Activated naive CD4-positive, alpha-beta T cell treated with anti-CD3 and anti-CD28 coated beads for 36 hours (primary cell): ENCODE measurements around the gene EPB41L2. TPM values are rescaled to one million over a fixed set of nuclear protein-coding genes. Genes with fewer than 3 reads are reported as not detected.
"Not testable (repeated sequence)": the region's sequence is repeated elsewhere in the genome, so short reads cannot be mapped to it uniquely, and the experiment has no call there.

Experiments used
- CTCF ChIA-PET: fragments of 350-600 bp; sonication (Branson Sonifier 250); formaldehyde crosslinking; loops from one replicate; lab custom pipeline; 2021; ENCODE audit warnings: antibody characterized with exemption; lab: Charles Lee
- DNase-seq: peaks from one replicate; pipeline ENCODE4 v3.0.0-alpha.2; 2020
- H3K27ac Mint-ChIP-seq: one replicate; pipeline ENCODE4 v1.8.0; 2021; ENCODE audit warnings: mild to moderate bottlenecking, mixed read lengths
- H3K27me3 Mint-ChIP-seq: one replicate; pipeline ENCODE4 v1.8.0; 2021; ENCODE audit warnings: low read depth, mixed read lengths
- H3K36me3 Mint-ChIP-seq: one replicate; pipeline ENCODE4 v1.8.0; 2021; ENCODE audit warnings: low read depth, mixed read lengths
- H3K4me1 Mint-ChIP-seq: one replicate; pipeline ENCODE4 v1.8.0; 2021; ENCODE audit warnings: low read depth, mixed read lengths
- H3K4me3 Mint-ChIP-seq: one replicate; pipeline ENCODE4 v1.8.0; 2021; ENCODE audit warnings: mild to moderate bottlenecking, moderate library complexity, mixed read lengths
- H3K9me3 Mint-ChIP-seq: one replicate; pipeline ENCODE4 v1.8.0; 2021; ENCODE audit warnings: mixed read lengths
- intact Hi-C: fragments of 100-400 bp; cut with micrococcal nuclease; formaldehyde crosslinking; loops from one replicate; pipeline ENCODE4 v1.15.1; 2023
- total RNA-seq, 2 experiments: library from RNA; stranded (reverse); gene quantifications; one replicate each; pipeline ENCODE4 v1.2.3, GENCODE V29; 2021

EPB41L2 gene
- total RNA-seq, 2 experiments from 2014 or later = 33.5 to 37.7 TPM

DNA sequence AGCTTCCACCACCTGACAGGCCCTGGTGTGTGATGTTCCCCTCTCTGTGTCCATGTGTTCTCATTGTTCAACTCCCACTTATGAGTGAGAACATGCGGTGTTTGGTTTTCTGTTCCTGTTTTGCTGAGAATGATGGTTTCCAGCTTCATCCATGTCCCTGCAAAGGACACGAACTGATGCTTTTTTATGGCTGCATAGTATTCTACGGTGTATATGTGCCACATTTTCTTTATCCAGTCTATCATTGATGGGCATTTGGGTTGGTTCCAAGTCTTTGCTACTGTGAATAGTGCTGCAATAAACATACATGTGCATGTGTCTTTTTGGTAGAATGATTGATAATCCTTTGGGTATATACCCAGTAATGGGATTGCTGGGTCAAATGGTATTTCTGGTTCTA lies 120.3 kb downstream of the EPB41L2 start:
- H3K9me3 Mint-ChIP-seq, H3K36me3 Mint-ChIP-seq, H3K4me1 Mint-ChIP-seq, H3K27me3 Mint-ChIP-seq, intact Hi-C loops, DNase-seq, H3K4me3 Mint-ChIP-seq, CTCF ChIA-PET, H3K27ac Mint-ChIP-seq: not testable (repeated sequence)

DNA sequence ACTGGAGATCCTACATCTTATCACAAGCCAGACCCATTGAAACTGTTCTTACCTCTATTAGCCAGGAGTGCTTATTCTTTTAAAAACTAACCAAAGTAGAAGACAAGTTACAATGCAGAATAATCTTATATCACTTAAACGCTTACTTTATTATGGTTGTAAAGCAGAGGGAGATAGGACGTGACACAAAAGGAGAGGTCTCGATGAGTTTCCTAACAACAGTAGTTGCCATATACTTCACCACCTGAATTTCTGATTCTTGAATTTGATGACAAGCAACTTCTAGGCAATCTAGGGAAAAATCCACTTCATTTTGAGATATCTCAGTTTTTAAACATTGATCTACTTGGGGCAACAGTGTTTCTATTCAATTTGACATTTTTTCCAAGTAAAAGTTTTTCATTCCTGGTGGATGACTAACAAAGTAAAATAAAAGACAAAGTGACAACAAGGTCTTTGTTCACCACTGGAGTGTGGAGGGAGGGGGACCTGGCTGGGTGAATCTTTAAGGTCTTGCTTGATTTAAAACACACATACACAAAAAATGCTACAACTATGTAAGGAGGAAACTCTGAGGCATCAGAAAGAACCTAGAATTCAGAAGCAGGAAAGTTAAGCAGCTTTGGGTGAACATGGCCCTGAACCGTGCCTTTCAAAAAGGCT lies 125.0 kb downstream of the EPB41L2 start:
- no peak overlapping the region for H3K4me3 Mint-ChIP-seq
- no peaks in the 10 kb centered on the region for H3K27me3 Mint-ChIP-seq
- H3K36me3 Mint-ChIP-seq = no peaks in the 10 kb centered on the region
- intact Hi-C loops = no loop called here
- no peak for DNase-seq
- no peaks in the 10 kb centered on the region for H3K9me3 Mint-ChIP-seq
- H3K27ac Mint-ChIP-seq = no peak overlapping the region
- CTCF ChIA-PET = no interaction called here
- no peaks in the 10 kb centered on the region for H3K4me1 Mint-ChIP-seq

DNA sequence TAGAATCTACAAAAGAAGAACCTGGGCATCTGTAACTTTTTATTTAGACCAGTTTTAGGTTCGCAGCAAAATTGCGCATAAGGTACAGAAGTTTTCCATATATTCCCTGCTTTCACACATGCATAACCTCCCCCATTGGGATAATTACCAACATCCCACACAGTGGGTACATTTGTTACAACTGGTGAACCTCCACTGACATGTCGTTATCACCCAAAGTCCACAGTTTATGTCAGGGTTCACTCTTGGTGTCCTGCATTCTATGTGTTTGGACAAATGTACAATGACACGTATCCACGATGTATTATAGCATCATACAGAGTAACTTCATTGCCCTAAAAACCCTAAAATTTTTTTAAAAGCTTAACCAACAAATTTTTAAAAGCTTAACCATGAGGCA lies 126.1 kb downstream of the EPB41L2 start:
- H3K27me3 Mint-ChIP-seq = no peaks in the 10 kb centered on the region
- H3K36me3 Mint-ChIP-seq = no peaks in the 10 kb centered on the region
- no peak for DNase-seq
- CTCF ChIA-PET = no interaction called here
- intact Hi-C loops = no loop called here
- H3K27ac Mint-ChIP-seq = no peak overlapping the region
- H3K4me3 Mint-ChIP-seq = no peak overlapping the region
- H3K9me3 Mint-ChIP-seq = no peaks in the 10 kb centered on the region
- no peaks in the 10 kb centered on the region for H3K4me1 Mint-ChIP-seq

DNA sequence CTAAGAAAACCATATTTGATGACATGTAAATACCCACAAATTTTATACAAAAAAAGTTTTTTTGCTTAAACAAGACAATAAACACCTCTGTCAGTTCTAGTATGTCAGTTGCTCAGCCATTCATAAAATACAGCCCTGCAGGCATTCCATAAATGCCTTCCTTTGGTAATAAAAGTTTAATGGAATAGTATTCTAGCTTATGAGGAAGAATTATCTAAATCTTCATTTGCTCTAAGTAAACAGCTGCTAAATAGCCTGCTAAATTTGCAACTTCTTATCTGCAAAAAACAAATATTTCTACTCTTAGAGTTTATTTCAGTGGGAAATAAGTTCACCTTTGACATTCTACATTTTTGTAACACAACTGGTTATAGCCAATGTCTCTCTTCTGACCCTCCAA lies 127.1 kb downstream of the EPB41L2 start:
- no peaks in the 10 kb centered on the region for H3K4me1 Mint-ChIP-seq
- CTCF ChIA-PET = no interaction called here
- H3K9me3 Mint-ChIP-seq = no peaks in the 10 kb centered on the region
- no peaks in the 10 kb centered on the region for H3K36me3 Mint-ChIP-seq
- no peak overlapping the region for H3K4me3 Mint-ChIP-seq
- intact Hi-C loops = no loop called here
- no peak overlapping the region for H3K27ac Mint-ChIP-seq
- H3K27me3 Mint-ChIP-seq = no peaks in the 10 kb centered on the region
- DNase-seq = no peak

DNA sequence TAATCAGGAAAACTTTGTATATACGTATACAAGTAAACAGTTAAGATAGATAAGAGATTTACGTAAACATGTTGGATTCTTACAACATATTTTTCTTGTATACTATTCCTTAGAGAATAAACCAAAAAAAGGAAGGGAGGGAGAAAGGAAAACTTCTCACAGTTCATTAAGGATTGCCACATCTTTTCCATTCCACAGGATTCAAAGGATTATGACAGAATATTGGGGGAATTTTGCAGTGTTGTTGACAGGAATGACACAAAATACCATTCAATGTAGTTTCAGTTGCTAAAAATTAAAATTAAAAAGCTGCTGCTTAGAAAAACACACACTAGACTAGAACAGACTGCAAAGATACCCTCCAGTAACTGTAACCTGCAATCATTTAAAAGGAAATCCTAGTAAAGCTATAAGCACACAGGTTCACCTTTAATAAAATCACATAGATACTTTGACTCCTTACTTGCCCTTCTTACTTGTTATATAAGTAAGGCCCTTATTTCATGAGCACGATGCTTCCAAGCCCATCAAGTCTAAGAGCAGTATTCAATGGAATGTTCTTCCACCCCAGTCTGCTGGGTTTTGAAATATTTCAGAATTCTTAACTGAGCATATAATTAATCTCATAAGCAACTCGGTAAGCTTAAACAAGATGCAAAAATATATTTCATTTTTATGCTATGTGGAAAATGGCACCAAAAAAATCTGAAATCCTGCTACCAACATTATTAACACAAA lies 128.0 kb downstream of the EPB41L2 start:
- no peaks in the 10 kb centered on the region for H3K4me1 Mint-ChIP-seq
- H3K27ac Mint-ChIP-seq = no peak overlapping the region
- H3K36me3 Mint-ChIP-seq = no peaks in the 10 kb centered on the region
- H3K9me3 Mint-ChIP-seq = peaks cover 2% of the 10 kb centered on the region
- intact Hi-C loops = no loop called here
- CTCF ChIA-PET = no interaction called here
- DNase-seq = no peak
- H3K4me3 Mint-ChIP-seq = no peak overlapping the region
- H3K27me3 Mint-ChIP-seq = no peaks in the 10 kb centered on the region

DNA sequence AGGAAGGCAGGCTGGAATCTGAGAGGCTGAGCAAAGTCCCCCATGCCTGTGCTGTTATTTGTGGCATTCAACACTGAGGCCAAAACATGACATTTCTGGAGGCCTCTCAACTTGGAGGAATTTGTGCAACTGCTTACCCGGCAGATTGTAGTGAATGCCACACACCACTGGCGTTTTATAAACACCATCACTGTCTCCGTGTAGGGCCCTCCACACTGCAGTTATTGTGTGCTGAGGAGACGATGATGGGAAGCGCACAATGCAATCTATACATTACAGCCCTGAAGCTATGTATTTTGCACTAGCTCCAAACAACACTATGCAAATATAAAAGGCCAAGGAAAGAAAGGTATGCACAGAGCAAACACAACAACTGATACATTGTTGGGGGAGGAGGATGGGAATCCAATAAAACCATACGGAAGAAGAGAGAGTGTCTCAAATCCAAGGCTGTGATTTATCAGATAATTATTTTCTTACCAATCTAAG lies 129.3 kb downstream of the EPB41L2 start:
- H3K27me3 Mint-ChIP-seq = no peaks in the 10 kb centered on the region
- no peak overlapping the region for H3K4me3 Mint-ChIP-seq
- no peak for DNase-seq
- CTCF ChIA-PET = no interaction called here
- no peaks in the 10 kb centered on the region for H3K36me3 Mint-ChIP-seq
- no peak overlapping the region for H3K27ac Mint-ChIP-seq
- peaks cover 2% of the 10 kb centered on the region for H3K9me3 Mint-ChIP-seq
- no peaks in the 10 kb centered on the region for H3K4me1 Mint-ChIP-seq
- intact Hi-C loops = no loop called here

DNA sequence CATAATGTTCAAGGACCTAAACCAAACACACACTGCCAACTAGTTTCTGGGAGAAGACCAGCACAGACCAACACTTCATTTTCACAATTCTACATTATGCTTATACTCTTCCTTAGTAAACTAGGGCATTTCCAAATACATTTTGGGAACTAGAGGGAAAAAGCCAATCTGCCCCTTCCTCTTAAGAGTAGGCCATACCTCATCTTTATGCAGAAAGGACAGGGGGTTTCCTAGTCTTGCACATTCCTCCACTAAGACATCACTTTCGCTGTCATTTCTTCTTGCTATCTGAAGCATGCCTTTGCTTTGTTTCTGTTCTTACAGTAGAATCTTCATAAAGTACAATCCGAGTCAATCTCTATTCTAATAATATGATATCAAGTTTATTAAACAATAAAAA lies 130.1 kb downstream of the EPB41L2 start:
- H3K4me3 Mint-ChIP-seq = no peak overlapping the region
- intact Hi-C loops = no loop called here

DNA sequence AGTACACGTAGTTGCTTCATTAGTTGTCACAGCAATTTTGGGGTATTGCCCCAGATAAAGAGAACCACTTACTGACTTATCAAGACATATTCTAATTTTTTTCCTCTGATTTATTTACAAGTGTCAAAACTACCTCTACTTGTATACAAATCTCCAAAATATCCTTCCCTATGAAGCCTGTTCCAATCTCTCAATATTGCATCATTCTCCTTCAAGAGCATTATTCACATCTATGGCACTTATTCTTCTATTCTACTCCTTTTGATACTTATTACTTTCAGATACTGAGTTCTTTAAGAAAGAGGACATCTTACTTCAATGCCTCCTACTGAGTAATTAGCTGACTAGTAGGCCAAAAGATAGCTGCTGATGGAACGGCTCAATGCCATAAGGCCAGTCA lies 130.6 kb downstream of the EPB41L2 start:
- Mint-ChIP-seq H3K9me3 (peaks cover 2% of the 10 kb centered on the region), H3K4me1 (no peaks in the 10 kb centered on the region), H3K27me3 (no peaks in the 10 kb centered on the region), H3K36me3 (no peaks in the 10 kb centered on the region), H3K4me3 (no peak overlapping the region), H3K27ac (no peak overlapping the region)
- CTCF ChIA-PET = no interaction called here
- DNase-seq = no peak
- intact Hi-C loops = no loop called here

More for the DNA sequence above, 130.1 kb downstream of the EPB41L2 start:
- CTCF ChIA-PET = no interaction called here
- DNase-seq = no peak
- peaks cover 2% of the 10 kb centered on the region for H3K9me3 Mint-ChIP-seq
- no peaks in the 10 kb centered on the region for H3K4me1 Mint-ChIP-seq
- no peaks in the 10 kb centered on the region for H3K36me3 Mint-ChIP-seq
- H3K27ac Mint-ChIP-seq = no peak overlapping the region
- H3K27me3 Mint-ChIP-seq = no peaks in the 10 kb centered on the region

DNA sequence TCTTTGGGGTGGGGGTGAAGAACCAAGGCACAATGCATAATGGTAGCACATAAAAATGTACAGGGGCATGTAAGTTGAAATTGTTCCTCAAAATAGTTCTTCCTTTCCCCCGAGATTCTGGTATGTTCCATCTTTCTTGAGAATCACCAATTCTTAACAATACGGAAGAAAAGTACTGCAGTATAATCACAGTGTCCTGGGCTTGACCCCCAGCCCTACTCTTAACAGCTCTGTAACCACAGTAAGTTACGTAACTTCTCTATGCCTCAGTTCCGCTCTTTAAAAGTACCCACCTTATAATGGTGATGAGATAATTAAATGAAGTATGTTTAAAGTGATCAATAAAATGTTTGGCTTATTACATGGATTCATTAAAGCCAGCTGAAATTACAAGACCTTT lies 131.4 kb downstream of the EPB41L2 start:
- Mint-ChIP-seq H3K4me1 (no peaks in the 10 kb centered on the region), H3K27ac (no peak overlapping the region), H3K9me3 (peaks cover 2% of the 10 kb centered on the region), H3K36me3 (no peaks in the 10 kb centered on the region), H3K27me3 (no peaks in the 10 kb centered on the region), H3K4me3 (no peak overlapping the region)
- intact Hi-C loops = no loop called here
- CTCF ChIA-PET = no interaction called here
- no peak for DNase-seq

DNA sequence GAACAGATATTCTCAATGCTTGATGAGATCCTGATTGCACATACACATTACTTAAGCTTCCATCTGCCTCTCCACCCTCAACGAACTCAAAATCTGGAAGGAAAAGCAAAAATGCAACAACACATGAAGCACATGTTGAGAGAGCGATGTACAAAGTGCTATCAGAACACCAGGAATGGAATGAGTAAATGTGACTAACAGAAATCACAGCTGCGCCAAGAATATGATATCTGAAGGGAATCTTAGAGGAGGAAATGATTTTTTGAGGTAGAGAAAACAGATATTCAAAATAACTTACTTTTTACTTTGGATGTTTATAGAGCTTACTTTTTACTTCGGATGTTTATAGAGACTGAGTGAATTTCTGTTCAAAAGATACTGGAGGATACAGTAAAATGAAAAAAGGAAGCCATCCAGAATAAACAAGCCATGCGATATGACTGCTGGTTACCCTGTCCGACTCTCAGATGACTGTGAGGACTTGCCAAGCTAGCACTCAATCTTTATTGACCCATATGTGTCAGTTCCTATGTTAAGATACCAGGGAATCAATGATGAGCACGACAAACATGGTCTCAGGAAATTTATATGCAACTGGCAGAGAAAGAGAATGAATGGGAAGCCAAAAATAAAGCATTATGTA lies 133.9 kb downstream of the EPB41L2 start:
- no peak for DNase-seq
- no peak overlapping the region for H3K27ac Mint-ChIP-seq
- no peaks in the 10 kb centered on the region for H3K4me1 Mint-ChIP-seq
- peaks cover 2% of the 10 kb centered on the region for H3K9me3 Mint-ChIP-seq
- H3K4me3 Mint-ChIP-seq = no peak overlapping the region
- CTCF ChIA-PET = interaction anchor here (0.5 to 0.7 kb wide), 2 partner anchors 70 to 71 kb away, joined by 3 to 4 read pairs; no protein-coding TSS in a partner anchor
- H3K36me3 Mint-ChIP-seq = no peaks in the 10 kb centered on the region
- H3K27me3 Mint-ChIP-seq = no peaks in the 10 kb centered on the region
- intact Hi-C loops = no loop called here

DNA sequence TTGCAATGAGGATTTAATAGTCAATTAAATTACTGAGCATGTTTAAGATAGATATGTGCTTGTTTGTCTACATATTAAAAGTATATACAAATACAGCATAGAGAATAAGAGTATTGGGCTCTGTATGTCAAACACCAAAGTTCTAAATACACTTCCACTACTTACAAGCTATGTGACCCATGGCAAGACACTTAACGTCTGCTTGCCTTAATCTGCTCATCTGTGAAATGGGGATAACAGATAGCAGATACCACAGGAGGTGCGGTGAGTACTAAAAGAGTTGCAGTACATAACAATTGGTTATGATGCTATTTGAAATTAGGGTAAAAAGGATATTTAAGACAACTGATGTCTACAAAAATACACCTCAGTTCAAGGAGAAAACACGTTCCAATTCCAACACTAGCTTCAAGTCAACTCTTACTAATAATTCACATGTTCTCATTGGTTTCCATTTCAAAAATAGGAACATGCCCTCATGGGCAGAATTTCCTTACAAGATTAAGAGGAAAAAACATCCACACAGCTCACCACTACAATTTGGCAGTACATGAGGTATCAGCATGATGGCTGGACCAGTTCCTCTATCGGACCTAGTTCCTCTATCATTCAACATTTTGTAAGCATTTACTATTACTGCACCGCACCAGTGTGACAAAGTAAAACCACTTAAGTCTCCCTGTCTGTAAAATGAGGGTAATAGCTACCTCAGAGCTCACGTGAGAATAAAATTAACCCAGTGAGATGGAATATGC lies 134.7 kb downstream of the EPB41L2 start:
- no peaks in the 10 kb centered on the region for H3K36me3 Mint-ChIP-seq
- CTCF ChIA-PET = no interaction called here
- H3K27ac Mint-ChIP-seq = no peak overlapping the region
- peaks cover 2% of the 10 kb centered on the region for H3K9me3 Mint-ChIP-seq
- no peak overlapping the region for H3K4me3 Mint-ChIP-seq
- intact Hi-C loops = no loop called here
- H3K4me1 Mint-ChIP-seq = no peaks in the 10 kb centered on the region
- no peak for DNase-seq
- no peaks in the 10 kb centered on the region for H3K27me3 Mint-ChIP-seq

DNA sequence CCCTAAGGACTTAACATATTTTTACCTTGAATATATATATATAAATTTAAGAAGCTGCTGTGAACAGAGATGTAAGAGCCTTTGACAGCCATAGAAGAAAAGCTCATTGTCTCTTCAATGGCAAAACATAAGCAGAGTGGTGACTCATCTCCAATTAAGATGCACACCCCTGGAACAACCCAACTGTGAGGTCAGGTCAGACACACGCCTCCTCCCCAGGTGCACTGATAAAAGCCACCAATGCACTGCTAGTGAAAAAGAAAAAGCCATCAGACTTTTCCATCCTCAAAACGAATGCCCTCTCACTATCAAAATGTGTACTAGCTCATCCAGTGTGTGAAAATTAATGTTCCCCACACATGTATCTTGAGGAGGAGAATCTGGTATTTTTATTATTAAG lies 135.7 kb downstream of the EPB41L2 start:
- H3K36me3 Mint-ChIP-seq = no peaks in the 10 kb centered on the region
- no peaks in the 10 kb centered on the region for H3K27me3 Mint-ChIP-seq
- intact Hi-C loops = no loop called here
- H3K27ac Mint-ChIP-seq = no peak overlapping the region
- CTCF ChIA-PET = no interaction called here
- no peak overlapping the region for H3K4me3 Mint-ChIP-seq
- H3K9me3 Mint-ChIP-seq = peaks cover 2% of the 10 kb centered on the region
- DNase-seq = no peak
- no peaks in the 10 kb centered on the region for H3K4me1 Mint-ChIP-seq
